ENCODE measurements around the gene CHEK1. TPM values are rescaled to one million over a fixed set of nuclear protein-coding genes. Genes with fewer than 3 reads are reported as not detected.
A peak's percentile ranks its signal among the peaks of the same experiment; 100 is the strongest.

CHEK1 gene
- total and polyA plus RNA-seq, 2 of the 8 experiments (the other 6 are each of a cell fraction or from before 2014, with no cell fraction given): 37.7 to 133 TPM

- TF ChIP-seq CHD7 (IDR thresholded peaks at IDR 0.05; ENCODE audit: insufficient replicate concordance, low read length) (no peak), KDM1A (IDR thresholded peaks at IDR 0.05; ENCODE audit: borderline replicate concordance, low read length) (no peak), CBX8 (IDR thresholded peaks at IDR 0.05; ENCODE audit: borderline replicate concordance, low read depth, low read length) (no peak), RNF2 (IDR thresholded peaks at IDR 0.05; ENCODE audit: borderline replicate concordance, low read depth, low read length, missing control alignments, poor library complexity, severe bottlenecking) (no peak), TAF7 (optimal IDR thresholded peaks at IDR 0.05; ENCODE audit: borderline replicate concordance, low read depth, low read length) (peak; percentile 68), SUZ12 (IDR thresholded peaks at IDR 0.05; ENCODE audit: low read length) (peak; percentile 13; the same call in 1 of the 2 replicates), CREB1 (IDR thresholded peaks at IDR 0.05) (peak; percentile 93), SP4 (IDR thresholded peaks at IDR 0.05; ENCODE audit: low read length) (no peak), MAFK (IDR thresholded peaks at IDR 0.05; ENCODE audit: low read depth, low read length) (no peak), ASH2L (IDR thresholded peaks at IDR 0.05; ENCODE audit: low read length) (peak; percentile 60)
Observed at GRCh38 chr11:125592305-125593113, 32.5 kb upstream of the CHEK1 start, which contains the start of gene STT3A (continued).
